H1 (cell line): ENCODE results near the gene LRRTM2. TPM values are rescaled to one million over a fixed set of nuclear protein-coding genes. Genes with fewer than 3 reads are reported as not detected.
"Not testable (repeated sequence)": the region's sequence is repeated elsewhere in the genome, so short reads cannot be mapped to it uniquely, and the experiment has no call there.

Experiments
- CTCF ChIA-PET: fragments of 300-600 bp; sonication (Branson Sonifier 250); formaldehyde crosslinking; loops from one replicate; lab custom pipeline; 2021; ENCODE audit not compliant: partially characterized antibody; lab: Charles Lee
- POLR2A ChIA-PET: fragments of 300-600 bp; sonication (Branson Sonifier 250); formaldehyde crosslinking; loops from one replicate; lab custom pipeline; 2021; ENCODE audit warnings: inconsistent platforms; ENCODE audit not compliant: partially characterized antibody; lab: Charles Lee
- DNase-seq, 2 experiments: peaks; one replicate each; pipeline versions ENCODE4 v3.0.0 to v3.0.0-alpha.2; 2010 to 2022; ENCODE audit warnings: low spot score in 2 of 2, low read depth in 1 of 2, mixed read lengths in 1 of 2
- FAIRE-seq: peaks from 2 replicates; lab custom pipeline; 2011; peaks lifted over from hg19 to GRCh38; lab: Jason Lieb, UNC
- H2AFZ ChIP-seq: 2 replicates; pipeline ENCODE4 v1.8.1; 2012; ENCODE audit warnings: low read length, inconsistent platforms
- H2AK5ac ChIP-seq: 2 replicates; pipeline ENCODE4 v1.6.1; 2013; ENCODE audit warnings: low read depth, low read length
- H2BK120ac ChIP-seq: replicated peaks from 2 replicates; pipeline ENCODE3; 2013; ENCODE audit warnings: low read depth, low read length, inconsistent platforms
- H2BK12ac ChIP-seq: 2 replicates; pipeline ENCODE4 v1.6.1; 2013; ENCODE audit warnings: low read depth, low read length
- H2BK15ac ChIP-seq: 2 replicates; pipeline ENCODE4 v1.6.1; 2013; ENCODE audit warnings: low read length
- H2BK20ac ChIP-seq: 2 replicates; pipeline ENCODE4 v1.6.1; 2013; ENCODE audit warnings: low read length
- H2BK5ac ChIP-seq: 2 replicates; pipeline ENCODE4 v1.6.1; 2013; ENCODE audit warnings: low read depth, low read length
- H3K14ac ChIP-seq: 2 replicates; pipeline ENCODE4 v1.6.1; 2013; ENCODE audit warnings: inconsistent platforms; ENCODE audit not compliant: insufficient read length
- H3K18ac ChIP-seq: 2 replicates; pipeline ENCODE4 v1.6.1; 2013; ENCODE audit warnings: low read length; ENCODE audit errors: extremely low read depth
- H3K23ac ChIP-seq: 2 replicates; pipeline ENCODE4 v1.6.1; 2013; ENCODE audit warnings: inconsistent platforms; ENCODE audit not compliant: insufficient read length
- H3K23me2 ChIP-seq: 2 replicates; pipeline ENCODE4 v1.6.1; 2013; ENCODE audit warnings: low read depth, low read length
- H3K27ac ChIP-seq: 2 replicates; pipeline ENCODE4 v1.6.1; 2011; ENCODE audit warnings: low read depth, low read length, inconsistent platforms
- H3K27me3 ChIP-seq, 4 experiments: replicated peaks in 1 of 4; 1 replicate in 1 of 4; 2 replicates in 3 of 4; pipeline versions ENCODE4 v1.6.1 to v1.8.1; 2011 to 2013; ENCODE audit warnings: low read length in 3 of 4, mild to moderate bottlenecking in 3 of 4, inconsistent platforms in 2 of 4, mixed read lengths in 2 of 4, moderate library complexity in 1 of 4; ENCODE audit not compliant: control insufficient read depth in 3 of 4, insufficient read depth in 3 of 4; ENCODE audit errors: extremely low read depth in 1 of 4
- H3K36me3 ChIP-seq, 4 experiments: 2 replicates each; pipeline versions ENCODE4 v1.6.1 to v1.8.1; 2011 to 2013; ENCODE audit warnings: mild to moderate bottlenecking in 4 of 4, low read length in 3 of 4, moderate library complexity in 2 of 4, control low read depth in 1 of 4, inconsistent platforms in 1 of 4; ENCODE audit not compliant: insufficient read depth in 4 of 4, control insufficient read depth in 2 of 4
- H3K4ac ChIP-seq: replicated peaks from 2 replicates; pipeline ENCODE3; 2013; ENCODE audit warnings: low read length, low read depth, mixed read lengths, inconsistent platforms; ENCODE audit not compliant: insufficient read length
- H3K4me1 ChIP-seq, 4 experiments: replicated peaks in 1 of 4; 1 replicate in 1 of 4; 2 replicates in 3 of 4; pipeline versions ENCODE4 v1.6.1 to v1.8.1; 2011 to 2013; ENCODE audit warnings: low read length in 3 of 4, inconsistent platforms in 2 of 4, mixed read lengths in 1 of 4; ENCODE audit not compliant: insufficient read depth in 4 of 4, control insufficient read depth in 3 of 4
- H3K4me2 ChIP-seq, 2 experiments: 2 replicates each; pipeline versions ENCODE4 v1.6.1 to v1.8.1; 2011 to 2013; ENCODE audit warnings: low read depth in 2 of 2, low read length in 2 of 2, control low read depth in 1 of 2, inconsistent platforms in 1 of 2, mild to moderate bottlenecking in 1 of 2; ENCODE audit not compliant: insufficient read depth in 1 of 2
- H3K4me3 ChIP-seq, 4 experiments: fragments of 200-600, 300-600 bp in 1 of 4; sonication (generic), shearing (Covaris generic), sonication (Bioruptor Twin) in 1 of 4; 2 replicates each; pipeline versions ENCODE4 v1.5.1 to v1.8.1; 2011 to 2016; ENCODE audit warnings: low read length in 4 of 4, low read depth in 3 of 4, control low read depth in 2 of 4, inconsistent platforms in 2 of 4, mild to moderate bottlenecking in 2 of 4, mixed read lengths in 1 of 4, moderate library complexity in 1 of 4; ENCODE audit not compliant: insufficient read depth in 2 of 4; ENCODE audit errors: extremely low read depth in 1 of 4
- H3K56ac ChIP-seq: replicated peaks from 2 replicates; pipeline ENCODE3; 2013; ENCODE audit warnings: low read depth, mild to moderate bottlenecking, mixed read lengths, low read length, inconsistent platforms; ENCODE audit not compliant: insufficient read length
- H3K79me1 ChIP-seq: 2 replicates; pipeline ENCODE4 v1.6.1; 2013; ENCODE audit warnings: low read depth, low read length, control low read depth
- H3K79me2 ChIP-seq, 2 experiments: 2 replicates each; pipeline versions ENCODE4 v1.6.1 to v1.8.1; 2012 to 2013; ENCODE audit warnings: low read length in 2 of 2, mild to moderate bottlenecking in 2 of 2, inconsistent platforms in 1 of 2; ENCODE audit not compliant: insufficient read depth in 2 of 2, control insufficient read depth in 1 of 2
- H3K9ac ChIP-seq, 4 experiments: replicated peaks in 1 of 4; 1 replicate in 1 of 4; 2 replicates in 3 of 4; pipeline versions ENCODE4 v1.6.1 to v1.8.1; 2011 to 2013; ENCODE audit warnings: low read depth in 3 of 4, low read length in 3 of 4, control low read depth in 2 of 4, mild to moderate bottlenecking in 2 of 4, moderate library complexity in 2 of 4, inconsistent platforms in 1 of 4; ENCODE audit errors: extremely low read depth in 1 of 4
- H3K9me3 ChIP-seq, 2 experiments: 2 replicates each; pipeline versions ENCODE4 v1.6.1 to v1.8.1; 2012 to 2013; ENCODE audit warnings: mild to moderate bottlenecking in 2 of 2, moderate library complexity in 2 of 2, control low read depth in 1 of 2, inconsistent platforms in 1 of 2, low read depth in 1 of 2, low read length in 1 of 2, mixed read lengths in 1 of 2; ENCODE audit not compliant: insufficient read depth in 2 of 2
- H4K20me1 ChIP-seq, 2 experiments: replicated peaks in 1 of 2; 2 replicates each; pipeline versions ENCODE3 to v1.8.1; 2011 to 2013; ENCODE audit warnings: inconsistent platforms in 2 of 2, low read length in 2 of 2, mild to moderate bottlenecking in 1 of 2; ENCODE audit not compliant: insufficient read depth in 2 of 2, control insufficient read depth in 1 of 2
- H4K5ac ChIP-seq: 2 replicates; pipeline ENCODE4 v1.6.1; 2013; ENCODE audit warnings: low read length, low read depth, mixed read lengths, inconsistent platforms; ENCODE audit not compliant: insufficient read length
- H4K8ac ChIP-seq: 2 replicates; pipeline ENCODE4 v1.8.0; 2013; ENCODE audit warnings: mild to moderate bottlenecking, moderate library complexity, low read length, inconsistent platforms; ENCODE audit not compliant: insufficient read depth; ENCODE audit errors: extremely low read depth
- H4K91ac ChIP-seq: replicated peaks from 2 replicates; pipeline ENCODE3; 2013; ENCODE audit warnings: low read length, mixed read lengths, inconsistent platforms; ENCODE audit not compliant: insufficient read length
- WGBS, 2 experiments: shearing (Covaris generic) in 1 of 2; methylation state at CpG; one replicate each; pipeline versions ENCODE4 v1.1.6 to v1.1.7; 2013 to 2015; ENCODE audit warnings: low lambda C conversion rate in 2 of 2, mixed read lengths in 2 of 2, inconsistent platforms in 1 of 2, low coverage in 1 of 2, missing lambda C conversion rate in 1 of 2; ENCODE audit not compliant: insufficient replicate concordance in 2 of 2, insufficient coverage in 1 of 2, insufficient read length in 1 of 2; ENCODE audit errors: extremely low coverage in 1 of 2, missing lambda C conversion rate in 1 of 2; 5-methylcytosine and 5-hydroxymethylcytosine counted together
- polyA plus RNA-seq, 7 experiments: library from polyadenylated mRNA; depleted of rRNA in 3 of 7; stranded (reverse) in 5 of 7; unstranded in 2 of 7; fragments of >200 nt in 5 of 7; fragments of 200-250 nt in 2 of 7; gene quantifications; 1 replicate in 5 of 7; 2 replicates in 1 of 7; 4 replicates in 1 of 7; pipeline versions ENCODE4 v1.2.1 to v1.2.3, GENCODE V29; 2011 to 2013; ENCODE audit warnings: missing spikeins in 2 of 7, mixed read lengths in 2 of 7
- total RNA-seq: library from RNA; stranded (reverse); fragmentation: NEBNext Ultra II Directional; extraction: Animal tissue kit (Norgen Biotek cat#: 25700); gene quantifications from 2 replicates; pipeline ENCODE4 v1.2.1, GENCODE V29; 2021

Gene LRRTM2
- total and polyA plus RNA-seq, 2 of the 8 experiments (the other 6 are each of a cell fraction or from before 2014, with no cell fraction given): not detected

- not testable (repeated sequence) for H3K18ac ChIP-seq, H4K5ac ChIP-seq, H3K79me1 ChIP-seq, H3K4me1 ChIP-seq, H2BK5ac ChIP-seq, H3K23ac ChIP-seq, H3K4ac ChIP-seq, H2AK5ac ChIP-seq, FAIRE-seq, H3K4me2 ChIP-seq, H3K9me3 ChIP-seq, H3K56ac ChIP-seq, H2BK120ac ChIP-seq, H3K27ac ChIP-seq, H2BK12ac ChIP-seq, H3K9ac ChIP-seq, H2AFZ ChIP-seq, H2BK20ac ChIP-seq, DNase-seq, H3K79me2 ChIP-seq, H4K91ac ChIP-seq, H3K27me3 ChIP-seq, H4K20me1 ChIP-seq, H3K4me3 ChIP-seq, H2BK15ac ChIP-seq, H3K14ac ChIP-seq, H4K8ac ChIP-seq, H3K23me2 ChIP-seq
- H3K36me3 ChIP-seq: peaks cover 12 to 43% (median 24%) of the 10 kb centered on the region in 4 experiments
- WGBS, 2 experiments: 86% methylated on average over 1 of the region's 2 CpGs; no CpG with 5 or more reads in 1 of the 2 experiments
- POLR2A ChIA-PET: interaction anchor here (0.7 kb wide), 1 partner anchor 231 kb away, joined by 4 read pairs; no protein-coding TSS in a partner anchor
- CTCF ChIA-PET: interaction anchor here (1.0 kb wide), 1 partner anchor 11 kb away, joined by 3 read pairs; no protein-coding TSS in a partner anchor
Measured at GRCh38 chr5:138921362-138921761, 46.2 kb upstream of the LRRTM2 start.
